Measurements from ENCODE around the gene COL8A1. TPM values are rescaled to one million over a fixed set of nuclear protein-coding genes. Genes with fewer than 3 reads are reported as not detected.

Gene COL8A1
- total and polyA plus RNA-seq, 10 of the 15 experiments (the other 5 are each of a cell fraction or from before 2014, with no cell fraction given) = 0.04 to 0.73 (median 0.10) TPM; not detected in 5

- POLR2A ChIA-PET = no interaction called here
- H3K27me3 ChIP-seq (replicated peaks in 1 of 2; ENCODE audit: control insufficient read depth in 2 of 2, insufficient read depth in 2 of 2, low read length in 1 of 2) = no peaks in the 10 kb centered on the region
- H3K4me1 ChIP-seq (ENCODE audit: control insufficient read depth, insufficient read depth, low read length) = no peaks in the 10 kb centered on the region
- no peak overlapping the region for H3K4me2 ChIP-seq (ENCODE audit: control insufficient read depth, insufficient read depth)
- H3K27ac ChIP-seq (ENCODE audit: control insufficient read depth, insufficient read depth) = no peak overlapping the region
- H3K9ac ChIP-seq (ENCODE audit: control insufficient read depth, insufficient read depth, low read length) = no peak overlapping the region
- in situ Hi-C loops (cut with MboI) (no loop called here), intact Hi-C loops (cut with micrococcal nuclease; ENCODE audit: unreplicated experiment) (no loop called here)
- DNase-seq (ENCODE audit: low read depth, low spot score) (no peak), FAIRE-seq (no peak), ATAC-seq (no peak)
- BruUV-seq (replicated peaks) = no TSS peak
- SMC1A ChIA-PET (ENCODE audit: uncharacterized antibody, unreplicated experiment) = interaction anchor here (0.8 kb wide), 1 partner anchor 183 kb away, joined by 3 read pairs; no protein-coding TSS in a partner anchor
- H3K9me3 ChIP-seq (replicated peaks; ENCODE audit: control insufficient read depth, insufficient read depth, low read length) = no peaks in the 10 kb centered on the region
- TF ChIP-seq, protein P1, sequence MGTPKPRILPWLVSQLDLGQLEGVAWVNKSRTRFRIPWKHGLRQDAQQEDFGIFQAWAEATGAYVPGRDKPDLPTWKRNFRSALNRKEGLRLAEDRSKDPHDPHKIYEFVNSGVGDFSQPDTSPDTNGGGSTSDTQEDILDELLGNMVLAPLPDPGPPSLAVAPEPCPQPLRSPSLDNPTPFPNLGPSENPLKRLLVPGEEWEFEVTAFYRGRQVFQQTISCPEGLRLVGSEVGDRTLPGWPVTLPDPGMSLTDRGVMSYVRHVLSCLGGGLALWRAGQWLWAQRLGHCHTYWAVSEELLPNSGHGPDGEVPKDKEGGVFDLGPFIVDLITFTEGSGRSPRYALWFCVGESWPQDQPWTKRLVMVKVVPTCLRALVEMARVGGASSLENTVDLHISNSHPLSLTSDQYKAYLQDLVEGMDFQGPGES (IDR thresholded peaks at IDR 0.05) = no peak
- TF ChIP-seq E2F4 (IDR thresholded peaks at IDR 0.05; ENCODE audit: low read depth, low read length) = no peak
- no peak for TF ChIP-seq EGR1 (IDR thresholded peaks at IDR 0.05; ENCODE audit: borderline replicate concordance in 1 of 2, low read depth in 2 of 2, low read length in 2 of 2)
- TF ChIP-seq EZH2 (IDR thresholded peaks at IDR 0.05; ENCODE audit: borderline replicate concordance, control insufficient read depth, low read depth, low read length) = no peak
- TF ChIP-seq, protein P2, sequence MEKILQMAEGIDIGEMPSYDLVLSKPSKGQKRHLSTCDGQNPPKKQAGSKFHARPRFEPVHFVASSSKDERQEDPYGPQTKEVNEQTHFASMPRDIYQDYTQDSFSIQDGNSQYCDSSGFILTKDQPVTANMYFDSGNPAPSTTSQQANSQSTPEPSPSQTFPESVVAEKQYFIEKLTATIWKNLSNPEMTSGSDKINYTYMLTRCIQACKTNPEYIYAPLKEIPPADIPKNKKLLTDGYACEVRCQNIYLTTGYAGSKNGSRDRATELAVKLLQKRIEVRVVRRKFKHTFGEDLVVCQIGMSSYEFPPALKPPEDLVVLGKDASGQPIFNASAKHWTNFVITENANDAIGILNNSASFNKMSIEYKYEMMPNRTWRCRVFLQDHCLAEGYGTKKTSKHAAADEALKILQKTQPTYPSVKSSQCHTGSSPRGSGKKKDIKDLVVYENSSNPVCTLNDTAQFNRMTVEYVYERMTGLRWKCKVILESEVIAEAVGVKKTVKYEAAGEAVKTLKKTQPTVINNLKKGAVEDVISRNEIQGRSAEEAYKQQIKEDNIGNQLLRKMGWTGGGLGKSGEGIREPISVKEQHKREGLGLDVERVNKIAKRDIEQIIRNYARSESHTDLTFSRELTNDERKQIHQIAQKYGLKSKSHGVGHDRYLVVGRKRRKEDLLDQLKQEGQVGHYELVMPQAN (conservative IDR thresholded peaks at IDR 0.05) = no peak
- RAD21 ChIA-PET (ENCODE audit: unreplicated experiment) = interaction anchor here (0.6 to 1.4 kb wide), 2 partner anchors 39 to 175 kb away, joined by 3 read pairs; no protein-coding TSS in a partner anchor
- H2AFZ ChIP-seq (ENCODE audit: control insufficient read depth, low read depth, low read length) = no peak overlapping the region
- H3K79me2 ChIP-seq (ENCODE audit: control insufficient read depth, insufficient read depth, low read length) = no peaks in the 10 kb centered on the region
- 60% methylated on average over 4 of the region's 4 CpGs for WGBS (ENCODE audit: insufficient coverage, insufficient replicate concordance, low lambda C conversion rate, missing lambda C conversion rate)
- no peak overlapping the region for H3K4me3 ChIP-seq
- CTCF ChIA-PET = interaction anchor here (0.6 to 9.7 kb wide), 5 partner anchors 8 to 606 kb away, joined by 3 to 78 read pairs (median 3); no protein-coding TSS in a partner anchor
- H3K36me3 ChIP-seq (ENCODE audit: control insufficient read depth in 2 of 2, insufficient read depth in 2 of 2, low read length in 1 of 2) = no peaks in the 10 kb centered on the region
- H4K20me1 ChIP-seq (ENCODE audit: control insufficient read depth, insufficient read depth) = no peaks in the 10 kb centered on the region
Observed at GRCh38 chr3:99648516-99648915, 10.1 kb downstream of the COL8A1 start.

All from GM12878 (cell line).